Activated T-helper 17 cell treated with anti-CD3 and anti-CD28 coated beads, Interleukin-2, amount 50 U/mL, for 72 hours (primary cell): ENCODE results near the gene CEP55. TPM values are rescaled to one million over a fixed set of nuclear protein-coding genes. Genes with fewer than 3 reads are reported as not detected.
"Not testable (repeated sequence)": the region's sequence is repeated elsewhere in the genome, so short reads cannot be mapped to it uniquely, and the experiment has no call there.

Source experiments
- ATAC-seq: fragments of 150-1000 bp; cut with Tn5 transposase; replicated peaks from 2 replicates; pipeline ENCODE4 v1.10.0; 2021; ENCODE audit warnings: mild to moderate bottlenecking, moderate library complexity
- H3K27ac Mint-ChIP-seq: one replicate; pipeline ENCODE4 v1.8.0; 2022; ENCODE audit warnings: mixed read lengths
- H3K27me3 Mint-ChIP-seq: one replicate; pipeline ENCODE4 v1.8.0; 2022; ENCODE audit warnings: mixed read lengths
- H3K36me3 Mint-ChIP-seq: one replicate; pipeline ENCODE4 v1.8.0; 2022; ENCODE audit warnings: low read depth, mild to moderate bottlenecking, mixed read lengths
- H3K4me1 Mint-ChIP-seq: one replicate; pipeline ENCODE4 v1.8.0; 2022; ENCODE audit warnings: mixed read lengths
- H3K4me3 Mint-ChIP-seq: one replicate; pipeline ENCODE4 v1.8.0; 2022; ENCODE audit warnings: mild to moderate bottlenecking, mixed read lengths
- H3K9me3 Mint-ChIP-seq: one replicate; pipeline ENCODE4 v1.8.0; 2022; ENCODE audit warnings: mixed read lengths
- total RNA-seq, 2 donors: library from RNA; stranded (reverse); gene quantifications; one replicate each; pipeline ENCODE4 v1.2.3, GENCODE V29; 2022

The CEP55 gene
- total RNA-seq, 2 donors from 2014 or later, result 47.8 to 73.8 TPM

GRCh38 chr10:93462881-93463280 lies 33.5 kb upstream of the CEP55 start:
- Mint-ChIP-seq H3K36me3 (peaks cover 22% of the 10 kb centered on the region), H3K9me3 (no peaks in the 10 kb centered on the region), H3K27ac (peak overlapping the region; percentile 85), H3K4me1 (peaks cover 22% of the 10 kb centered on the region), H3K27me3 (no peaks in the 10 kb centered on the region), H3K4me3 (peak overlapping the region; percentile 67)
- peak; percentile 84 for ATAC-seq

DNA sequence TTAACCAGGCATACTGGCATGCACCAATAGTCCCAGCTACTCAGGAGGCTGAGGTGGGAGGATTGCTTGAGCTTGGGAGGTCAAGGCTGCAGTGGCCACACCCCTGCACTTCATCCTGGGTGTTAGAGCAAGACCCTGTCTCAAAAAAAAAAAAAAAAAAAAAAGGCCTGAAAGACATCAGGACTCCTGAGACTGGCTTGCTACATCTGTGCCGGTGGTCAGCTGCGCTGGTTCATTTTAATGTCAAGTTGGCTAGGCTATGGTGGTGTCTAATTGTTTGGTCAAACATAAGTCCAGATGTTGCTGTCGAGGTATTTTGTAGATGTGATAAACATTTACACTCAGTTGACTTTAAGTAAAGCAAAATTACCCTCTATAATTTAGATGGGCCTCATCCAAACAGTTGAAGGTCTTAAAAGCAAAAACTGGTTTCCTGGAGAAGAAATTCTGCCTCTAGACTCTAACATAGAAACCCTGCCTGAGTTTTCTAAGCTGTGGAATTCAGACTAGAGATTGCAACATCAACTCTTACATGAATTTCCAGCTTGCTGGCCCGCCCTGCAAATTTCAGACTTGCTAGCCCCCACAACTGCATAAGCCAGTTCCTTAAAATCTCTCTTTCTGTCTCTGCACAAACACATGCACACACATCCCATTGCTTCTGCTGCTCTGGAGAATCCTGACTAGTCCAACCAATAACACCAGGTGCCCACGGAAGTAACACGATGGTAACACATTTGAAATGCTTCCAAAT lies 32.5 kb upstream of the CEP55 start:
- Mint-ChIP-seq H3K27me3 (no peaks in the 10 kb centered on the region), H3K9me3 (no peaks in the 10 kb centered on the region), H3K4me3 (no peak overlapping the region), H3K36me3 (peaks cover 26% of the 10 kb centered on the region), H3K27ac (no peak overlapping the region), H3K4me1 (peaks cover 19% of the 10 kb centered on the region)
- no peak for ATAC-seq

DNA sequence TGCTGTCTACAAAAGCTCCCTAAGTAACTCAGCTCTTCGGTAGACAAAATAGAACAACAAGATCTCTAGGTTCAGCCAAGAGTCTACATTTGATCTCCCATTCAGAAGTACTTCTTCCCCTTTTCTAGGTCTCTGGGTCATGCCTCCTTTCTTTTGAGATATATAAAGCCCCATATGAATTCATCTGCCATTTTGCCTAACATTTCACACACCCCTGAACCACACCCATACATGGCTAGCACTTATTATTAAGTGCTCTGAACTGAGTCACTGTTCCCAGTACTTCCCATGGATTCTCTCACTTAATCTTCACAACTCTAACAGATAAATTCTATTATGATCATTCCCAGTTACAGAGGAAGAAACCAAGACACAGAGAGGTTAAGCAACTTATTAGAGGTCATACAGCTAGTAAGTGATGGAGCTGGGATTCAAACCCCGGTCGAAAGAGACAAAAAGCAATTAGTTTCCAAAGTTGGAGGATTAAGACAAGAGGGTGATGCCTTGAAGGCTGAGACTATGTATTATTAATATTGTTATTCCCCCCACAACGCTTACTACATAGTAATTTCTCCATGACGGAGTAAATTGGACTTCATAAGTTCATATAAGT lies 31.5 kb upstream of the CEP55 start:
- H3K4me1 Mint-ChIP-seq, result peaks cover 17% of the 10 kb centered on the region
- no peak overlapping the region for H3K27ac Mint-ChIP-seq
- no peak overlapping the region for H3K4me3 Mint-ChIP-seq
- no peak for ATAC-seq
- no peaks in the 10 kb centered on the region for H3K27me3 Mint-ChIP-seq
- no peaks in the 10 kb centered on the region for H3K9me3 Mint-ChIP-seq
- H3K36me3 Mint-ChIP-seq, result peaks cover 22% of the 10 kb centered on the region

DNA sequence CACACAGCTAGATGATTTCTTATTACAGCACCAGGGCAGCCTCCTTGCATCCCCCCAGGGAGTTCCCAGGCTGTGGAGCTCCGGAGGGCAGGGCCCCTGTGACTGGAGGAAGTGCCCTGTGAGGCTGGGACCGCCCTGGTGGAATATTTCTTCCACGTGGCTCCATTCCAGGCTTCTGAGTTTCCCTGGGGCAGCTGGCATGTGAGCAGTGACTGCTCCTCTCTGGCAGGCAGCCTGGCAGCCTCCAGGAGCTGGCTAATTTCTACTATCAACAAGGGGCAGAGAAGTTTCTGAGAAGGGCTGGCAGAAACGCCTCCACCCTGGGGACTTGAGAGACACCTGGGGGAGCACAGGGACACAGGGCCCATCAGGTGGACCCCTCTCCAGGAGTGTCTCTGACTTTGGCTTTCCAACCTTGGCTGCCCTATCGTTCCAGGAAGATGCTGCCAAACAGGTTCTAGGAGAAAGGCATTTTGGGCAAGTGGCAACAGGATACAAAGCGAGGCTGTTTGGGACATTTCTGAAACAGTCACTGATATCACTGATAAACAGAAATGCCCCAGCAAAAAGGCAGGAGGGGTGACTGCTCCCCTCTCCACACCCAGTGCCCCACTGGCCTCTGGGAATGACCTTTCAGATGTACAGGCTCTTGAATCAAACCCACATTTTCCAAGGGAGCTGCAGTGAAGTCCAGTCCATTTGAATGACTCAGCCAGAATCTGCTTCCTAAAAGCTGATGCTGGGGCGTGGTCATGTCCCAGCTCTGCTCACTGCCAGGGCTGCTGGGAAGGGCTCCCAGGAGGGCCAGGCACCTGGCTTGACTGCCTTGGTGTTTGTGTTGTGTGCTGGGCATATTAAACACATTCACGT lies 30.4 kb upstream of the CEP55 start:
- H3K4me1 Mint-ChIP-seq, result peaks cover 16% of the 10 kb centered on the region
- no peak overlapping the region for H3K4me3 Mint-ChIP-seq
- peaks cover 15% of the 10 kb centered on the region for H3K36me3 Mint-ChIP-seq
- no peaks in the 10 kb centered on the region for H3K9me3 Mint-ChIP-seq
- H3K27ac Mint-ChIP-seq, result no peak overlapping the region
- no peak for ATAC-seq
- H3K27me3 Mint-ChIP-seq, result no peaks in the 10 kb centered on the region

GRCh38 chr10:93467635-93468034 lies 28.8 kb upstream of the CEP55 start:
- H3K27me3 Mint-ChIP-seq, H3K36me3 Mint-ChIP-seq, H3K4me1 Mint-ChIP-seq, H3K9me3 Mint-ChIP-seq, H3K4me3 Mint-ChIP-seq, ATAC-seq: not testable (repeated sequence)
- peak overlapping the region; percentile 33 for H3K27ac Mint-ChIP-seq

DNA sequence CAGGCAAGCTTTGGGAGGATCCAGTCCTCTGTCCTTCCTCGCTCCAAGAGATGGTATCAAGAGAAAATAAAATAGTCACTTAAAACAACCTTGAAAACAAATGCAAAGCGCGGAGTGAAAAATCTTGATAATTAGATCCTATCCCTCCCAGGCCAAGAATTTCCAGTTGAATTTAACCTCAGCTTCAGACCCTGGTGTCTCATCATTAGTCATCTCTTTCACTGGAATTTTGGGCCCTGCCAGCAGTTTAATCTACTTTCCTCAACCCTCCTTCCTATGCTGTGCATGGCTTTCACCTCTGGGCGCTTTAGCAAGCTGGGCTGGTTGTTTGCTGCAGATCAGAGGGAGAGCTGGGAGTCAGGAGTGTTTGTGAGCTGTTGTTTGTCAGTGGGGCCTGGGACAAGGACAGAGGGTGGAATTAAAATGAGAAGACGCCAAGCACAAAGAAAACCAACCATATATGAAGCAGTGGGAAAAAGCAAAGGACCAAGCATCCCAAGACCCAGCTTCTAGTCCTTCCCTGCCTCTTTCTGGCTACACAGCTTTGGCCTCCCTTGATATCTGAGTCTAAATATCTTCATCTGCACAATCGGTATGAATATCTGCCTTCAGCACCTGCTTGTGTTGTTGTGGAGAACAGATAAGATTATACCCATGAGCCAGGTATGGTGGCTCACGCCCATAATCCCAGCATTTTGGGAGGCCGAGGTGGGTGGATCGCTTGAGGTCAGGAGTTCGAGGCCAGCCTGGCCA lies 27.8 kb upstream of the CEP55 start:
- H3K4me1 Mint-ChIP-seq, result no peaks in the 10 kb centered on the region
- no peaks in the 10 kb centered on the region for H3K27me3 Mint-ChIP-seq
- H3K4me3 Mint-ChIP-seq, result no peak overlapping the region
- no peak for ATAC-seq
- peaks cover 5% of the 10 kb centered on the region for H3K36me3 Mint-ChIP-seq
- H3K9me3 Mint-ChIP-seq, result no peaks in the 10 kb centered on the region
- H3K27ac Mint-ChIP-seq, result no peak overlapping the region

GRCh38 chr10:93469454-93469853 lies 27.0 kb upstream of the CEP55 start:
- Mint-ChIP-seq H3K27ac (no peak overlapping the region), H3K9me3 (no peaks in the 10 kb centered on the region), H3K36me3 (peaks cover 5% of the 10 kb centered on the region), H3K4me1 (no peaks in the 10 kb centered on the region), H3K27me3 (no peaks in the 10 kb centered on the region), H3K4me3 (no peak overlapping the region)
- no peak for ATAC-seq

DNA sequence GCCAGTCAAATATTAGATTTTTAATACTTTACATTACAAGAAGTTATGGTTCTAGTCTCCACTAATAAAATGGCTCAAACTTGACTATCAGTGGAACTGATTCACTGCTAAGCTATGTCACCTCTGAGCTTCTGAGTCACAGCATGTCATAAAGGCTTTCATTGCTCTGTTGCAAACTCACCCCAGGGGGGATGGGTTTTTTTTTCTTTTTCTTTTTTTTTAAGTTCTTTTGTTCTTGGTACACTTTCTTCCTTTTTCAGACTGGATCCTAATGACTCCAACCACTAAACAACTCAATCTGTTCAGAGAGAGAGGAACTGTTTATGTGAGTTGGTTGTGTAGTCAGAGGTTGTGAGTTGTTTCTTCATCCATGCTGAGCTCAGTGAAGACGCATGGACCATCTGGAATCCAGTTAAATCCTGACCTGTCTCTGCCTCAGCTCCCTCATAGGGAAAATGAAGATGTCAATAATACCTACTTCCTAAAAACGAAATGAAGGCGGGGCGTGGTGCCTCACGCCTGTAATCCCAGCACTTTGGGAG lies 25.2 kb upstream of the CEP55 start:
- Mint-ChIP-seq H3K4me3 (no peak overlapping the region), H3K36me3 (peaks cover 5% of the 10 kb centered on the region), H3K27ac (no peak overlapping the region), H3K27me3 (no peaks in the 10 kb centered on the region), H3K9me3 (no peaks in the 10 kb centered on the region), H3K4me1 (no peaks in the 10 kb centered on the region)
- peak; percentile 81 for ATAC-seq

- Mint-ChIP-seq H3K9me3 (no peaks in the 10 kb centered on the region), H3K27ac (no peak overlapping the region), H3K36me3 (peaks cover 10% of the 10 kb centered on the region)
Observed at GRCh38 chr10:93473161-93473560, 23.3 kb upstream of the CEP55 start.

GRCh38 chr10:93473804-93474472 lies 22.5 kb upstream of the CEP55 start:
- peaks cover 9% of the 10 kb centered on the region for H3K36me3 Mint-ChIP-seq
- no peak for ATAC-seq
- no peak overlapping the region for H3K4me3 Mint-ChIP-seq
- H3K27me3 Mint-ChIP-seq, result no peaks in the 10 kb centered on the region
- no peaks in the 10 kb centered on the region for H3K9me3 Mint-ChIP-seq
- H3K27ac Mint-ChIP-seq, result no peak overlapping the region
- peaks cover 4% of the 10 kb centered on the region for H3K4me1 Mint-ChIP-seq

More at GRCh38 chr10:93473161-93473560, 23.3 kb upstream of the CEP55 start:
- Mint-ChIP-seq H3K4me3 (no peak overlapping the region), H3K4me1 (peaks cover 4% of the 10 kb centered on the region), H3K27me3 (no peaks in the 10 kb centered on the region)
- no peak for ATAC-seq

GRCh38 chr10:93475227-93475626 lies 21.2 kb upstream of the CEP55 start:
- ATAC-seq, result no peak
- Mint-ChIP-seq H3K9me3 (no peaks in the 10 kb centered on the region), H3K27ac (no peak overlapping the region), H3K27me3 (no peaks in the 10 kb centered on the region), H3K4me1 (peaks cover 8% of the 10 kb centered on the region), H3K4me3 (no peak overlapping the region), H3K36me3 (peaks cover 9% of the 10 kb centered on the region)

- H3K27me3 Mint-ChIP-seq, result no peaks in the 10 kb centered on the region
- H3K27ac Mint-ChIP-seq, result no peak overlapping the region
- peaks cover 10% of the 10 kb centered on the region for H3K4me1 Mint-ChIP-seq
- ATAC-seq, result no peak
- H3K36me3 Mint-ChIP-seq, result peaks cover 12% of the 10 kb centered on the region
- no peaks in the 10 kb centered on the region for H3K9me3 Mint-ChIP-seq
- H3K4me3 Mint-ChIP-seq, result no peak overlapping the region
Observed at GRCh38 chr10:93475871-93476270, 20.5 kb upstream of the CEP55 start.

- Mint-ChIP-seq H3K36me3 (peaks cover 20% of the 10 kb centered on the region), H3K27me3 (no peaks in the 10 kb centered on the region), H3K27ac (no peak overlapping the region), H3K4me1 (peaks cover 18% of the 10 kb centered on the region), H3K9me3 (no peaks in the 10 kb centered on the region), H3K4me3 (no peak overlapping the region)
- ATAC-seq, result no peak
Observed at GRCh38 chr10:93476756-93477155, 19.7 kb upstream of the CEP55 start.
